ENCODE data around the gene KXD1. TPM values are rescaled to one million over a fixed set of nuclear protein-coding genes. Genes with fewer than 3 reads are reported as not detected.

The KXD1 gene
- polyA plus RNA-seq, 2 of the 4 experiments (the other 2 are of a cell fraction) = 62.8 to 83.9 TPM

- TF ChIP-seq ATOH8 (CRISPR knock-in tag; IDR thresholded peaks at IDR 0.05; ENCODE audit: low read depth) (no peak), CHD4 (IDR thresholded peaks at IDR 0.05; ENCODE audit: borderline replicate concordance) (no peak), SREBF2 (IDR thresholded peaks at IDR 0.05) (no peak), MAX (IDR thresholded peaks at IDR 0.05) (peak; percentile 99), TFCP2L1 (CRISPR knock-in tag; IDR thresholded peaks at IDR 0.05) (no peak), GATA3 (IDR thresholded peaks at IDR 0.05; ENCODE audit: borderline replicate concordance) (no peak), JUN (IDR thresholded peaks at IDR 0.05) (peak in 1 of 2 experiments; percentile 93; a peak in 4 of 5 replicates), NFE2L2 (conservative IDR thresholded peaks at IDR 0.05; ENCODE audit: low read length) (no peak), BCL3 (IDR thresholded peaks at IDR 0.05) (peak; percentile 83; the same call in 2 of the 3 replicates), CEBPB (IDR thresholded peaks at IDR 0.05) (0 out of 4 replicates have a peak, but pooled peaks of 1 of the 2 experiments have one; percentile 26), TP53 (CRISPR knock-in tag; IDR thresholded peaks at IDR 0.05) (no peak), FOSL2 (IDR thresholded peaks at IDR 0.05) (no peak), FOSL2 (CRISPR knock-in tag; IDR thresholded peaks at IDR 0.05) (no peak), BHLHE40 (IDR thresholded peaks at IDR 0.05; ENCODE audit: low read depth, low read length) (0 out of 2 replicates have a peak, but pooled peaks have one; percentile 35), ZFP36 (IDR thresholded peaks at IDR 0.05; ENCODE audit: borderline replicate concordance, partially characterized antibody) (no peak), RCOR1 (IDR thresholded peaks at IDR 0.05; ENCODE audit: low read depth, low read length) (no peak), HES2 (IDR thresholded peaks at IDR 0.05) (no peak), PHF8 (IDR thresholded peaks at IDR 0.05; ENCODE audit: borderline replicate concordance, low read depth) (peak; percentile 76), ZSCAN20 (CRISPR knock-in tag; IDR thresholded peaks at IDR 0.05) (no peak), USF2 (IDR thresholded peaks at IDR 0.05) (peak; percentile 88), KDM1A (IDR thresholded peaks at IDR 0.05; ENCODE audit: low read depth) (no peak), EHF (CRISPR knock-in tag; IDR thresholded peaks at IDR 0.05) (no peak), MAZ (IDR thresholded peaks at IDR 0.05; ENCODE audit: borderline replicate concordance, low read depth, low read length) (no peak), CBX8 (IDR thresholded peaks at IDR 0.05) (no peak), MYC (IDR thresholded peaks at IDR 0.05; ENCODE audit: borderline replicate concordance, low read length) (peak; percentile 96), POLR2A (IDR thresholded peaks at IDR 0.05; ENCODE audit: low read length) (peak; percentile 72), ZC3H11A (IDR thresholded peaks at IDR 0.05) (no peak), HOXB5 (CRISPR knock-in tag; IDR thresholded peaks at IDR 0.05) (no peak), CTCF (IDR thresholded peaks at IDR 0.05) (no peak), ELK1 (IDR thresholded peaks at IDR 0.05; ENCODE audit: low read depth, low read length) (no peak), HEYL (CRISPR knock-in tag; IDR thresholded peaks at IDR 0.05) (no peak), HDAC2 (IDR thresholded peaks at IDR 0.05) (no peak), ZNF302 (CRISPR knock-in tag; IDR thresholded peaks at IDR 0.05) (no peak), HOXB13 (CRISPR knock-in tag; IDR thresholded peaks at IDR 0.05; ENCODE audit: low read depth) (no peak), NR3C1 (IDR thresholded peaks at IDR 0.05) (no peak), E2F6 (IDR thresholded peaks at IDR 0.05; ENCODE audit: borderline replicate concordance, low read depth) (no peak), EHMT2 (IDR thresholded peaks at IDR 0.05; ENCODE audit: low read depth) (no peak), NPAS2 (CRISPR knock-in tag; IDR thresholded peaks at IDR 0.05; ENCODE audit: borderline replicate concordance) (no peak), CBX2 (IDR thresholded peaks at IDR 0.05; ENCODE audit: borderline replicate concordance, low read depth) (no peak)
These were observed 14.1 kb downstream of the KXD1 start, which contains the start of gene UBA52 (continued) for GRCh38 chr19:18571564-18572344.
